ENCODE data around the gene GPR161.

- no peak for TF ChIP-seq POLR2A (IDR thresholded peaks at IDR 0.05; ENCODE audit: low read depth, low read length)
- TF ChIP-seq POLR2AphosphoS5 (IDR thresholded peaks at IDR 0.05; ENCODE audit: low read depth, low read length), result no peak
These were observed 26.9 kb upstream of the GPR161 start for GRCh38 chr1:168163670-168164069.
